GM15510 (cell line): ENCODE measurements around the gene PAX2.

Experiments
- POLR2A ChIP-seq: IDR thresholded peaks from 3 replicates; pipeline ENCODE4 v1.6.1; 2011; ENCODE audit warnings: borderline replicate concordance; ENCODE audit not compliant: insufficient read length; ENCODE audit errors: extremely low read depth

PAX2 gene

DNA sequence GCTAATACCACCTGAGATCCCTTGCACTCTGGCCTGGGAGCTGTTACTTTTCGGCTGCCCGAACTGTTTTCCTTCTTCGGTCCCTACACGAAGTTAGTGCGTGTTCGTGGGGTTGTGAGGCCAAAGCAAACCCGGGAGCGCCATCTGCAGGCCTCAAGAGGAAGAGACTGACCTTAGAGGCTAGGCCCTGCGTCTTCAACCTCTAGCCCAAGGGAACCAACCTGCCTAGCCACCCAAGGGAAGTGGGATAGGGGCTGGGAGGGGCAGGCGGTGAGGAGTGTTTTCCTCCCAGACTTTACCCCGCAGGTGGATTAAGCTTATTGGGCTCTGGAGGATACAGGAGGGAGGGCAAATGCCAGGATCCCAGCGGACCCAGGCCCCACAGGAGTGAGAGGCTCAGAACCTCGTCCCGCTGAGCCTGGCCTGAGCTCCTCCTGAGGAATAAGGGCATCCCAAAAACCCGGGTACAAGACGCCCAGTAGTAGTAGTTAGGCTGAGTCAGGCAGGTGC is 1.7 kb upstream of the PAX2 start:
- no peak for TF ChIP-seq POLR2A

DNA sequence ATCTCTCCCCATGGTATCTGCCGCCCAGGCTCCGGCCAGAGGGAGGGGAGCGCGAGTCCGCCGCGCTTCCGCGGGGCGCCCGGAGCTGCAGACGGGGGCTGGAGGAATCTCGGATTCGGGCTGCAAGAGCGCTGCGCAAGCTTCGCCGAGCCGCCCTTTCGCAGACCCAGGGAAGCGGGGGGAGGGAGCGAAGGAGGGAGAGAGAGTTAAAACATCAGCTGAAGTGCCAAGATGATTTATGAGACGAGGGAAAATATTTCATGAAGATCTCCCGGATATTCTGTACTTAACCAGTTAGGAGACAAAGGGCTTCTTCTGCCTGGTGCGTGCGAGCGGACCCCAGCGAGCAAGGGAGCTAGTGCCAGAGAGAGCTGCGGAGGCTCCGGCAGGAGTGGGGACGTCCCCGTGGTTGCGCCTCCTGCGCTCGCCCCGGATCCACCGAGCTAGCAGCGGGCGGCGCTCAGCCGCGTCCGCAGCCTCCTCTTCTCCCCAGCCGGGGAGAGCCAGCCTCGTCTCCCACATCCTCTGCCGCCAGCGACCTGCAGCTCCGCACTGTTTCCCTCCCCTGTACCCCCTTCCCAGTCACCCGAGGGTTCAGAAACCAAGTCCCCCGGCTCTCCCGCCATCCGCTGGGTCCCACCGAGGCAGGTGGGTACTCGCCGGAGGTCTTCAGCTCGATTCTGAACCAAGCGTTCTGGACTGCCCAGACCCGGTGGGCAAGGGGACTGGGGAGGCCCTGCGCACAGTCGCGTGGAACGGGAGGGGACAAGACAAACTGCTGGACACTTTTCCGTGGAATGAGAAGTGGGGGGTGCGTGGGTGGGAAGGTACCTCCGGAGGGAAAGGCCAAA is 1.0 kb upstream of the PAX2 start:
- no peak for TF ChIP-seq POLR2A

DNA sequence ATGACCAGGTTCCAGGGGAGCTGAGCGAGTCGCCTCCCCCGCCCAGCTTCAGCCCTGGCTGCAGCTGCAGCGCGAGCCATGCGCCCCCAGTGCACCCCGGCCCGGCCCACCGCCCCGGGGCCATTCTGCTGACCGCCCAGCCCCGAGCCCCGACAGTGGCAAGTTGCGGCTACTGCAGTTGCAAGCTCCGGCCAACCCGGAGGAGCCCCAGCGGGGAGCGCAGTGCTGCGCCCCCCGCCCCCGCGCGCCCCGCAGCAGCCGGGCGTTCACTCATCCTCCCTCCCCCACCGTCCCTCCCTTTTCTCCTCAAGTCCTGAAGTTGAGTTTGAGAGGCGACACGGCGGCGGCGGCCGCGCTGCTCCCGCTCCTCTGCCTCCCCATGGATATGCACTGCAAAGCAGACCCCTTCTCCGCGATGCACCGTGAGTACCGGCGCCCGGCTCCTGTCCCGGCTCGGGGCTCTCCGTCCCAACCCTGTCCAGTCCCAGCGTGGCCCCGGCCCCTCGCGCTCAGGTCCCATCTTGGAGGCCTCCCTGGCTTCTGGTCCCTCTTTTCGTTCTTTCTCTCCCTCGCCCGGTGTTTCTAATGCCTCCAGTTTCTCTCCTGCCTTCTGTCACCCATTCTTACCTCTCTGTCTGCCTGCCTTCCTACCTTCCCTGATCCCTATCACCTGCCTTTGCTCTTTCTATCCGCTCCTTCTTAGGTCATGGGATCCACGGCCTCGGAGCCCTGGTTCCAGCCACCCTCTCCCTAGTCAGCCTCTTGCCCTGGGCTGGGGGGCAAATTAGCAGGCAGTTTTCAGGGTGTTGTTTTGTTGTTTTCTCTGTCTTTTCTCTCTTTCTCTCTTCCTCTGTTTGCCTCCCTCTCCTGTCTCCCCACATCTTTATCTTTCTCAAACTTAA is 751 bp downstream of the PAX2 start:
- no peak for TF ChIP-seq POLR2A

DNA sequence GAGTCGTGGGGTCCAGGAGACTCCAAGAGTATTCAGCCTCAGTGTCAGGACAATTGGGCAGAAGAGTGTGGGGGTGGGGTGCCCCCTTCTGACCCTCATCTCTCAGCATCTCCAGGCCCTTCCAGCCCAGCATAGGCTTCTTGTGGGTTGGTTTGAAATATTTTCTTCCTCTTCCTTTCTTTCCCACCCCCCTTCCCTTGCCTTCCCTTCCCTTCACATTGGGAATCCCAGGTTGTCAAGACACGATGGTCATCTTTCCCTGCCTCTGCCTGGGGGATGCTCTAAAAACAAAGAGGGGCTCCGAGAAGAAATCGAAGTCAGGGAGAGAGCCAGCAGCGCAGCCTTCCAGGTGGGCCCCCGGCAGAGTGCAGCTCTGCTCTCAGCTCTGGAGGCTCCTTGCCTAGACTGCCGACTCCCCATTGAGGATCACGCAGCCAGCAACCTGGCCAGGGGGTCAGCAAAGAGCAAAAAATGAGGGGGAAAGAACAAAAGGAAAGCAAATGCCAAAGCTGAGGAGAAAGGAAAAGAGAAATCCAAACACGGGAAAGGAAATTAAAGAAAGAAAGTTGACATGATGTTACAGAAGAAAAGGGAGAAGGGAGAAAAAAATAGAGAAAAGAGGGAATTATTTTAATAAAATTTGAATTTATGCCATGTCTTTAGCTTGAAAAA is 1.5 kb downstream of the PAX2 start:
- no peak for TF ChIP-seq POLR2A

DNA sequence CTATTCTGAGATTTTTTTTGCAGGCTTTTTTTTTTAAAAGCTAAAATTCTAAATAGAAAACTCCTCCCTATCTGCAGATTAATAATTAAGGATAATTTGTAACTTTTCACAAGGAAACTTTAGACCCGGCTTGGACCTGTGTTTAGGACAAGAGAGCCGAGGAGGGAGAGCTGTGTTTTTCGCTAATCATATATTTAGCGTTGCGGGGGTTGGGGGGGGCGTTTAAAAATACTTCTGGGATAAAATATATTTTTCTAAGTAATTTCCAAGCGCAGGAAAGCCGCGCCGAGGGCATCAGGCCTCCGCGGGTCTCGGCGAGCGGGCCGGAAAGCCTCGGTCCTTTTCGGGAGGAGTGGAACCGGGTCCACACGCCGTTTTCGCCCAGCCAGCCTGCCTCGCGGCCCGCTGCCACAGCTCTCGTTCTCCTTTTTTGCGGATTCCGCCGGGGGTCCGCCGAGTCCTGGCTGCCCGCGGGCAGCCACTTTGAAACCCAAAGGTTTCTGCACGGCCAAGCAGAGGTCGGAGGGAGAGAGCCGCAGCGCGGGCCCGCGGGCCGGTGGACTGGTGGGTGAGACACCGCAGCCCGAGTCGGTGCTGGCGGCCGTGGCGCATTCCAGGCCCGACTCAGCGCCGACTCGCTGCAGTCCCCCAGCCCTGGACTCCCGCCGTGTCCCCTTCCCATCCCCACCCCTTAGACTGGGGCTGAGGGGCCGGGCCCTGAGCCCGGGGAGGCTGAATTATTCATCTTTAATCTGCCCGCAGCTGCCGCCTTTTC is 2.3 kb downstream of the PAX2 start:
- TF ChIP-seq POLR2A, result no peak

DNA sequence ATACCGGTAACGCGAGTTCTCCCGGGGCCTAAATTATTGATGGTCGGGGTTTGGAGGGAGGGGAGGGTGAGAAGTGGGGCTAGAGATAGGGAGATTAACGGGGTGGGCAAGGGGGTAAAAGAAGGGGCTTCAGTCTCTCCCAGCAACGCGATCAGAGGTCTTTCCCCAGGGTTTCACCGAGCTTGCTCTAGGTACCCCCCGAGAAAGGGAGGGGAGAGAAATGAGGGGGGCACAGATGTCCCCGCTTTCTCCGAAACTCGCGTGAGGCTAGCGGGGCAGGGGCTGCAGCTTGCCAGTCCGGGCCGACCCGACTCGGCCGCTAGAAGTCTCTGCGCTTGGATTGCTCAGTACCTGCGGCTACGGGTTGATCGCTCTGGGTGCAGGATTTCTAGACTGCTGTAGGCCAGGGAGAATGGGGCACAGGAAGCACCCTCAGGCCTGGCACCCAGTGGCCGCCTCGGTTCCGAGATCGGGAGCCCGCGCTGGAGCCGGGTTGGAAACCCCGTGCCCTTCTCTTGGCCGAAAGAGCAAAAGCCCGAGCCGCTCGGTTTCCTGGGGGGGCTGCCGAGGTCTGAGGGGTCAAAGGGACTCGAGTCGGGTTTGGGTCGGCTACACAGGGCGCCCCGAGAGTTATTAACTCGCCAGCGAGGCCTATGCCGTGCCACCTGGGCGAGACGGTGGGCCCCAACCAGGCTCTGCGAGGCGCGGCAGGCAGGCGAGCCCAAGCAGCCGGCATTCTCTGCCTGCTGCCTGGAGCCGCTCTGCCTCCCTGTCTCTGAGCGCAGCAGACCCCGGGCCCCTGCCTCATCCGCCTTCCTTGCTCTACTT is 3.1 kb downstream of the PAX2 start:
- no peak for TF ChIP-seq POLR2A

DNA sequence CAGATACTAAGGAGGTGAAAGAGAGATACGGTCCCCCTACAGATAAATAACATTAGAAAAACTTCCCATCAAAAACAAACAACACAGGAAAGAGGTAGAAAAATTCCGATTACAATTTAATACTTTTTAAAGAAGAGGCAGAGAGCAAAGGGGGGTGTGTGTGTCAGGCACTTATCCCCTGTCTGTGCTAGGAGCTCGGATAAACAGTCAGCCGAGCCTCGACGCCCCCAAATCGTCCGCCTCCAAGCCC is 3.6 kb downstream of the PAX2 start:
- TF ChIP-seq POLR2A, result no peak

DNA sequence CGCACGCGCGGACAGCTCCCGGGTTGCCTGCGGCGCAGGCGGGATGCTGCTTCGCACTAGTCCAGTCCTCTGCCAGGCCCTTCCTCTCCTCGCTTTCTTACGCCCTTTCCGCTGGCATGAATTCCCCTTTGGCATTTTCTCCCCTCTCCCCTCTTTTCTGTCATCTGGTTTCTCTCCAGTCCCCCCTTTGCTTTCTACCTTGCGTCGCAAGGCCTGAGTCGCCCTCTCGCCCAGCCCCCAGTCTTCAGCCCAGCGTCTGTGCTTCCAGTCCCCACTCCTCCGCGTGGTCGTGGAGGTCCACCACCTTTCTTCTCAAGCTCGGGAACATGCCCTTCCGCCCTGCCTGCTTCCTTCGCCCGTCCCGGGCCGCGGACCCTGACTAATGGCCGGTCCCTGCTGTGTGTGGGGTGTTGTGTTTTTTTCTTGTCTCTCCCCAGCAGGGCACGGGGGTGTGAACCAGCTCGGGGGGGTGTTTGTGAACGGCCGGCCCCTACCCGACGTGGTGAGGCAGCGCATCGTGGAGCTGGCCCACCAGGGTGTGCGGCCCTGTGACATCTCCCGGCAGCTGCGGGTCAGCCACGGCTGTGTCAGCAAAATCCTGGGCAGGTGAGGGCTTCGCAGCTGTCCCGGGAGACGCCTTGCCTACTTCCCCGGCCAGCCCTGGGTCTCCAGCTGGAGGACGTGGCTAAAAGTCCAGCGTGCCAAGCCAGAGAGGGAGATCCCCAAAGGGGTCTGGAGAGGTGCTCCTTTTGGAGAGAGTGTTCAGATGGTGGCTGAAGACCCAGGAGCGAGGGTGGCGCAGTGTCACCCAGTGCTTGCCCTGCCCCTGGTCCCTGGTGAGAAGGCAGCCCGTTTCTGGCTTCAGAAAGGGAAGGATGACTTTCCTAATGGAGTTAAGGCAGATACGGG is 4.2 kb downstream of the PAX2 start:
- TF ChIP-seq POLR2A, result no peak

DNA sequence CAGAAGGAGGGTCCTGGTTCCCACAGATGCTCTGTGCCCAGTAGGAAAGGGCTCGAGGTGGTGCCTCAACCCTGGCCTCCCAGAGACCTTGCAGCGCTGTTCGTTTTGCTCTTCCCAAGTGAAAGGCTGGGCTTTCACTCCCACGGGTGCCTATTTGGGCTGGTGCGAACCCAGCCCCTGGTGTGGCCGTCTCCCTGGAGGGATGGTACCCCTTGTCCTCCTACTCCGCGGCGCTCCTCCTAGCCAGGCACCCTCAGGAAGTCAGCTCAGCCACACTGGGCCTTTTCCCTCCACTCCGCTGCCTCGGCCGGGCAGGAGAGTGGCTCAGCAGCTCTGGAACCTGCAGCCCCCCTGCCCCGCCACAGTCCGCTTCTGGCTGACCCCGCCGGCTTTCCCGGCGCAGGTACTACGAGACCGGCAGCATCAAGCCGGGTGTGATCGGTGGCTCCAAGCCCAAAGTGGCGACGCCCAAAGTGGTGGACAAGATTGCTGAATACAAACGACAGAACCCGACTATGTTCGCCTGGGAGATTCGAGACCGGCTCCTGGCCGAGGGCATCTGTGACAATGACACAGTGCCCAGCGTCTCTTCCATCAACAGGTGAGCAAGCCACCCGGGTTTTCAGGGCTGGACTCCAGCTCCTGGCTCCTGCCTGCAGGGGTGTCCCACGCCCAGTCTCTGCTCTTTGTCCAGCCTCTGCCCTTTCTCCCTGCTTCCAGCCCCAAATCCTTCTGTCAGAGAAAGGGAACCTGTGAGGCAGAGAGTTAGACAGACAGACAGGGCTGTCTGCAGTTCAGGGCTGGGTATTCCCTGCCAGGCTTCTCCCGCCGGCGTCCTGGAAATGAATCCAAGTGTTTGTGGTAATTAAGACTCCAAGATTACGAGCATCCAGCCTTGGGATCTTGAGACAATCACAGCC is 5.2 kb downstream of the PAX2 start:
- no peak for TF ChIP-seq POLR2A

DNA sequence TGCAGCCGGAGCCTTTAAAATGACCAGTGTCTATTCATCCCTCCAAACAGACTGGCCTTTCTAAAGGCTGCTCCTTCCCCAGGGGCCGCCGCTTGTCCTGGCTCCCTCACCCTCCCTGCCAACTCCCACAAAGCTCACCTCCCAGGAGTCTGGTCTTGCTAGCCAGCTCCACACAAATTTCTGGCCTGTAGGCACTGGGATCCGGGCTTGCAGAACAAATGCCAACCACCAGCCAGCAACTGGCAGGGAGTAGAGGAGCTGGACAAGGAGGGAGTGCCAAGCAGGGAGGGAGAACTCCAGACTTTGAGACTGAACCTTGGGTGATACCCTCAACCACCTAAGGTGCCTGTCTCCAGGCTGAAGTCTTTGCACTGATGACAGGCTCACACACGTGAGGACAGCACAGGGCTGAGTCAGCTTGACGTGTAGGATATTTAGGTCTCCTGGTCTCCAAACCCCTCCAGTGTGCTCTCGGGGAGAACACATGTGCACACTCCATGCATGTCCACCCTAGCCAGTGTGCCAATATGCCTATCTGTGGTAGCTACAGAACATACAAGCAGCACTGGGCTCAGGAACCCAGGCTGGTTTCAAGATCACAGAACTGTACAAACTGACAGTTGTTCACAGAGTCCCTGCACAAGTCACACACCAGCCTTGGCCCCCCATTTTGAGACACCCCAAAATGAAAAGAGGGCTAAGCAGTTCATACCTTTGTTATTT is 6.0 kb downstream of the PAX2 start:
- TF ChIP-seq POLR2A, result no peak

DNA sequence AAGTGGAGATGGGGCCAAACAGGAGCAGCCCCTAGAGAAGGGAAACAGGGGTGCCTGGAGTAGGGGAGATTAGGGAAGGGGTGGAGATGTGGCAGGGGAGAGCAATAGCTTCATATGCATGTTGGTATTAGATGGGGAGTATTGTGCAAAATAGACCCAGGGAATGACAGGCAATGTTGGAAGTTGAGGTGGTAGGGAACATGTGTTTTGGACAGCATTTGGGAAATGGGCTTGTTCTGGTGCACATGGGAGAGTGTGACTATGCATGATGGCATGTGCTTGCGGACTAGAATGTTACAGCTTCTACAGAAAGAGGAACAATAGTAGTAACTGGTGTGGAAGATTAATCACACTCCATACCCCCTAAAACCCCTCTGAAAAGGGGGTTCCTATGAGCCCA is 10.4 kb downstream of the PAX2 start:
- no peak for TF ChIP-seq POLR2A

DNA sequence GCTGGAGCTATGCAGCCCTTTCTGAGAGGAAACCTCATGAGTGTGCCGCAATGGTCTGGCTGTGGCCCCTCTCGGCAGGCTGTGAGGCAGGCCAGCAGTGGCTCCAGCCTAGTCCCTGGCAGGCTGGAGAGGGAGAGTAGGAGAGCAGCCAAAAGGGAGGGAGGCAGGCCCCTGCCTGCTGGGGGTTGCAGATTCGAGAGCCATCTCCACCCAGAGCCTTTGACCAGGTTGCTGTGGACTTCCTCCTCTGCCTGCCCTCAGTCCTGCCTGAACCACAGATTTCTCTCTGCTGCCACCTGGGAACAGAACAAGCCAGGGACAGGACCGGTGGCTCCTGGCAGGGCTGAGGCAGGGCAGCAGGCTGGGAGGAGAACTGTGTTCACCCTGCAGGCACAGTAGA is 13.9 kb downstream of the PAX2 start:
- TF ChIP-seq POLR2A, result no peak

DNA sequence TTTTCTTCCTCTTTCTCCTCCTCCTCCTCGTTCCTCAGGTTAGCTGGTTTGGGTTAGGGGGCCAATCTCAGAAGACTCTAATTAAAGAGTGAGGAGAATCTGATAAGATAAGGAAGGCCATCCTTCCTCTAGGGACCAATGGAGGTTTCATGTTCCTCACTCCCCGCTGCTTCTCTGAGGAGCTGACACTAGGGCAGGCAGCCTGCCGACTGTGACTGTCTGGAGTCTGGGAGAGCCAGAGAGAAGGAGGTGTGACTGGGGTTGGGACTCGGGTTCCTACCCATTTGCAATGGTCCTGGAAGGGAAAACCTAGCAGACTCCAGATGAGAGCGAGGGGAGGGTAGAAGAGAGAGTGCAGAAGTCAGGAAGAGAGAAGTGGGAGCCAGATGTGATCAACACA is 15.3 kb downstream of the PAX2 start:
- TF ChIP-seq POLR2A, result no peak
